Fibroblast of lung (primary cell): ENCODE measurements around the gene DNM1.

Experiments
- EZH2 ChIP-seq: IDR thresholded peaks from 2 replicates; pipeline ENCODE4 v1.5.1; 2012; ENCODE audit warnings: low read length, control low read depth, mild to moderate bottlenecking; ENCODE audit errors: missing control alignments
- TF ChIP-seq, protein P1 (sequence below), 2 donors: IDR thresholded peaks in 1 of 2; conservative IDR thresholded peaks in 1 of 2; 1 replicate in 1 of 2; 2 replicates in 1 of 2; pipeline ENCODE4 v1.5.1; 2011 to 2012; ENCODE audit warnings: low read length in 2 of 2, control low read depth in 1 of 2, inconsistent platforms in 1 of 2, low read depth in 1 of 2, mild to moderate bottlenecking in 1 of 2

DNA sequence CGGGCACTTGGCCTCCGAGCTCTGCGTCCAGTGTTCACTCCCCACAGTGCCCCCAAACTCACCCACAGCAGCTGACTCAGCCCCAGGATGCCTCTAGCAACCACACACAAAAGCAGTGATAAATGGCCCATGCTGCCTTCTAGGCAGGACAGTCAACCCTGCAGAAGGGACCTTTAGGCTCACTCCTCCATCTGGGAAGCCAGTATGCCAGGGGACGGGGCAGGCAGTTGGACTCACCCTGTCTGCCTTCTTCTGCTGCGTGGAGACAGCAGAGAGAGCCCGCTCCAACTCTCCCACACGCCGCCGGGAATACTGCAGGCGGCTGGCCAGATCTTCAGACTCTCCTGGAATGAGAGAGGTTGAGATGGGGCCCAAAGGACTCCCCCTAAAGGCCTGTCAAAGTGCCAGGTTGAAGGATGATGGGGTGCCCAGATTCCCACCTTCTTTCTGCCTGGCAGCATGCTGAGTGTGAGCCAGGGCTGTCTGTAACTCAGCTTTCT lies 62.2 kb downstream of the DNM1 start:
- TF ChIP-seq, protein P1, sequence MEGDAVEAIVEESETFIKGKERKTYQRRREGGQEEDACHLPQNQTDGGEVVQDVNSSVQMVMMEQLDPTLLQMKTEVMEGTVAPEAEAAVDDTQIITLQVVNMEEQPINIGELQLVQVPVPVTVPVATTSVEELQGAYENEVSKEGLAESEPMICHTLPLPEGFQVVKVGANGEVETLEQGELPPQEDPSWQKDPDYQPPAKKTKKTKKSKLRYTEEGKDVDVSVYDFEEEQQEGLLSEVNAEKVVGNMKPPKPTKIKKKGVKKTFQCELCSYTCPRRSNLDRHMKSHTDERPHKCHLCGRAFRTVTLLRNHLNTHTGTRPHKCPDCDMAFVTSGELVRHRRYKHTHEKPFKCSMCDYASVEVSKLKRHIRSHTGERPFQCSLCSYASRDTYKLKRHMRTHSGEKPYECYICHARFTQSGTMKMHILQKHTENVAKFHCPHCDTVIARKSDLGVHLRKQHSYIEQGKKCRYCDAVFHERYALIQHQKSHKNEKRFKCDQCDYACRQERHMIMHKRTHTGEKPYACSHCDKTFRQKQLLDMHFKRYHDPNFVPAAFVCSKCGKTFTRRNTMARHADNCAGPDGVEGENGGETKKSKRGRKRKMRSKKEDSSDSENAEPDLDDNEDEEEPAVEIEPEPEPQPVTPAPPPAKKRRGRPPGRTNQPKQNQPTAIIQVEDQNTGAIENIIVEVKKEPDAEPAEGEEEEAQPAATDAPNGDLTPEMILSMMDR (conservative IDR thresholded peaks at IDR 0.05 in 1 of 2, IDR thresholded peaks at IDR 0.05 in 1 of 2; ENCODE audit: low read depth in 1 of 2, low read length in 2 of 2) = no peak
- TF ChIP-seq EZH2 = no peak
